ES-I3 (cell line): ENCODE data around the gene SETBP1.

Source experiments
- H3K36me3 ChIP-seq: 2 replicates; pipeline ENCODE4 v1.6.1; 2013; ENCODE audit warnings: mild to moderate bottlenecking, low read length, control low read depth, moderate library complexity; ENCODE audit not compliant: insufficient read depth
- H3K4me1 ChIP-seq: 2 replicates; pipeline ENCODE4 v1.6.1; 2013; ENCODE audit warnings: mild to moderate bottlenecking, control low read depth, low read length; ENCODE audit not compliant: insufficient read depth
- H3K9ac ChIP-seq: 2 replicates; pipeline ENCODE4 v1.6.1; 2013; ENCODE audit warnings: low read depth, mild to moderate bottlenecking, low read length, moderate library complexity
- H3K9me3 ChIP-seq: 2 replicates; pipeline ENCODE4 v1.6.1; 2013; ENCODE audit warnings: mild to moderate bottlenecking, low read length, moderate library complexity; ENCODE audit not compliant: control insufficient read depth, insufficient read depth

Gene SETBP1

GRCh38 chr18:44958040-44958439, 277.4 kb downstream of the SETBP1 start:
- no peak overlapping the region for H3K9ac ChIP-seq
- no peaks in the 10 kb centered on the region for H3K9me3 ChIP-seq
- H3K4me1 ChIP-seq, result no peaks in the 10 kb centered on the region
- H3K36me3 ChIP-seq, result no peaks in the 10 kb centered on the region

- no peaks in the 10 kb centered on the region for H3K9me3 ChIP-seq
- H3K9ac ChIP-seq, result no peak overlapping the region
- no peaks in the 10 kb centered on the region for H3K4me1 ChIP-seq
- no peaks in the 10 kb centered on the region for H3K36me3 ChIP-seq
Measured at GRCh38 chr18:44958455-44958854, 277.8 kb downstream of the SETBP1 start.

GRCh38 chr18:44959013-44959412, 278.3 kb downstream of the SETBP1 start:
- Histone ChIP-seq H3K4me1 (no peaks in the 10 kb centered on the region), H3K9me3 (no peaks in the 10 kb centered on the region), H3K9ac (no peak overlapping the region), H3K36me3 (no peaks in the 10 kb centered on the region)

GRCh38 chr18:44960580-44960979, 279.9 kb downstream of the SETBP1 start:
- Histone ChIP-seq H3K9me3 (no peaks in the 10 kb centered on the region), H3K36me3 (no peaks in the 10 kb centered on the region), H3K4me1 (no peaks in the 10 kb centered on the region), H3K9ac (no peak overlapping the region)

GRCh38 chr18:44961288-44961995, 280.8 kb downstream of the SETBP1 start:
- no peaks in the 10 kb centered on the region for H3K9me3 ChIP-seq
- no peaks in the 10 kb centered on the region for H3K4me1 ChIP-seq
- H3K36me3 ChIP-seq, result no peaks in the 10 kb centered on the region
- H3K9ac ChIP-seq, result no peak overlapping the region

GRCh38 chr18:44967599-44967998, 286.9 kb downstream of the SETBP1 start:
- Histone ChIP-seq H3K4me1 (peaks cover 6% of the 10 kb centered on the region; the same call in 1 of the 2 replicates), H3K9ac (no peak overlapping the region), H3K9me3 (no peaks in the 10 kb centered on the region), H3K36me3 (no peaks in the 10 kb centered on the region)

GRCh38 chr18:44968336-44968735, 287.6 kb downstream of the SETBP1 start:
- Histone ChIP-seq H3K36me3 (no peaks in the 10 kb centered on the region), H3K9me3 (no peaks in the 10 kb centered on the region), H3K9ac (no peak overlapping the region), H3K4me1 (peaks cover 6% of the 10 kb centered on the region; the same call in 1 of the 2 replicates)

- H3K9me3 ChIP-seq, result no peaks in the 10 kb centered on the region
Measured at GRCh38 chr18:44969214-44969795, 288.6 kb downstream of the SETBP1 start.

GRCh38 chr18:44973282-44973681, 292.6 kb downstream of the SETBP1 start:
- Histone ChIP-seq H3K36me3 (no peaks in the 10 kb centered on the region), H3K9me3 (no peaks in the 10 kb centered on the region), H3K9ac (no peak overlapping the region), H3K4me1 (peaks cover 11% of the 10 kb centered on the region; the same call in 1 of the 2 replicates)

More at GRCh38 chr18:44969214-44969795, 288.6 kb downstream of the SETBP1 start:
- no peaks in the 10 kb centered on the region for H3K36me3 ChIP-seq
- no peak overlapping the region for H3K9ac ChIP-seq
- H3K4me1 ChIP-seq, result peaks cover 9% of the 10 kb centered on the region; the same call in 1 of the 2 replicates

GRCh38 chr18:44974174-44974573, 293.5 kb downstream of the SETBP1 start:
- peaks cover 10% of the 10 kb centered on the region; the same call in 1 of the 2 replicates for H3K4me1 ChIP-seq
- H3K36me3 ChIP-seq, result no peaks in the 10 kb centered on the region
- H3K9ac ChIP-seq, result no peak overlapping the region
- no peaks in the 10 kb centered on the region for H3K9me3 ChIP-seq

- H3K4me1 ChIP-seq, result peaks cover 4% of the 10 kb centered on the region; the same call in 1 of the 2 replicates
- H3K36me3 ChIP-seq, result no peaks in the 10 kb centered on the region
- no peak overlapping the region for H3K9ac ChIP-seq
- no peaks in the 10 kb centered on the region for H3K9me3 ChIP-seq
Measured at GRCh38 chr18:44977856-44978255, 297.2 kb downstream of the SETBP1 start.

GRCh38 chr18:44979748-44980147, 299.1 kb downstream of the SETBP1 start:
- H3K4me1 ChIP-seq, result no peaks in the 10 kb centered on the region
- no peaks in the 10 kb centered on the region for H3K36me3 ChIP-seq
- H3K9ac ChIP-seq, result no peak overlapping the region
- no peaks in the 10 kb centered on the region for H3K9me3 ChIP-seq

GRCh38 chr18:44981121-44981520, 300.4 kb downstream of the SETBP1 start:
- H3K36me3 ChIP-seq, result no peaks in the 10 kb centered on the region
- H3K4me1 ChIP-seq, result no peaks in the 10 kb centered on the region
- no peak overlapping the region for H3K9ac ChIP-seq
- no peaks in the 10 kb centered on the region for H3K9me3 ChIP-seq

GRCh38 chr18:44986933-44987332, 306.2 kb downstream of the SETBP1 start:
- Histone ChIP-seq H3K36me3 (no peaks in the 10 kb centered on the region), H3K9me3 (no peaks in the 10 kb centered on the region), H3K9ac (no peak overlapping the region), H3K4me1 (no peaks in the 10 kb centered on the region)

GRCh38 chr18:44987371-44987770, 306.7 kb downstream of the SETBP1 start:
- Histone ChIP-seq H3K4me1 (no peaks in the 10 kb centered on the region), H3K36me3 (no peaks in the 10 kb centered on the region), H3K9me3 (no peaks in the 10 kb centered on the region), H3K9ac (no peak overlapping the region)
